Kidney (tissue), 14 donors: ENCODE measurements around the gene FUBP3. TPM values are rescaled to one million over a fixed set of nuclear protein-coding genes. Genes with fewer than 3 reads are reported as not detected.

Experiments
- DNase-seq, 5 donors: peaks; one replicate each; pipeline ENCODE4 v3.0.0-alpha.2; 2013 to 2020
- FAIRE-seq: peaks from 2 replicates; lab custom pipeline; 2012; peaks lifted over from hg19 to GRCh38; lab: Jason Lieb, UNC
- H3K27ac ChIP-seq, 2 donors: one replicate each; pipeline ENCODE4 v1.7.0; 2013; ENCODE audit warnings: low read depth in 2 of 2, low read length in 2 of 2, inconsistent platforms in 1 of 2
- H3K27me3 ChIP-seq: one replicate; pipeline ENCODE4 v1.7.1; 2013; ENCODE audit warnings: low read length, inconsistent platforms; ENCODE audit not compliant: control insufficient read depth, insufficient read depth
- H3K36me3 ChIP-seq, 3 donors: one replicate each; pipeline versions ENCODE4 v1.7.0 to v1.7.1; 2013; ENCODE audit warnings: low read length in 3 of 3, control low read depth in 1 of 3, inconsistent platforms in 1 of 3; ENCODE audit not compliant: insufficient read depth in 3 of 3, control insufficient read depth in 2 of 3
- H3K4me1 ChIP-seq, 3 donors: one replicate each; pipeline versions ENCODE4 v1.7.0 to v1.7.1; 2013; ENCODE audit warnings: low read length in 3 of 3, inconsistent platforms in 1 of 3, low read depth in 1 of 3; ENCODE audit not compliant: control insufficient read depth in 2 of 3, insufficient read depth in 2 of 3
- H3K4me3 ChIP-seq, 3 donors: one replicate each; pipeline versions ENCODE4 v1.7.0 to v1.8.1; 2013; ENCODE audit warnings: low read length in 3 of 3, control low read depth in 1 of 3, inconsistent platforms in 1 of 3
- H3K9ac ChIP-seq, 3 donors: one replicate each; pipeline versions ENCODE4 v1.7.0 to v1.7.1; 2013; ENCODE audit warnings: low read length in 3 of 3, control low read depth in 1 of 3, inconsistent platforms in 1 of 3
- H3K9me3 ChIP-seq, 3 donors: one replicate each; pipeline versions ENCODE4 v1.7.0 to v1.7.1; 2013; ENCODE audit warnings: low read length in 3 of 3, control low read depth in 1 of 3, inconsistent platforms in 1 of 3; ENCODE audit not compliant: control insufficient read depth in 2 of 3, insufficient read depth in 1 of 3
- CTCF ChIP-seq: IDR thresholded peaks from 3 replicates; pipeline ENCODE4 v1.5.1; 2012; ENCODE audit warnings: mild to moderate bottlenecking, moderate library complexity, borderline replicate concordance; ENCODE audit not compliant: insufficient read depth; ENCODE audit errors: extremely low read depth
- intact Hi-C: fragments of 100-400 bp; cut with DNase I; formaldehyde crosslinking; loops from one replicate; pipeline ENCODE4 v1.11.1; 2022
- polyA plus RNA-seq: library from polyadenylated mRNA; stranded (reverse); fragments of 350-450 nt; fragmentation: Illumina TruSeq; extraction: RNeasy Lipid Tissue Mini Kit (QIAGEN cat#74804); gene quantifications from one replicate; pipeline ENCODE4 v1.2.3, GENCODE V29; 2014; ENCODE audit warnings: low read depth, low replicate concordance; ENCODE audit not compliant: insufficient read depth
- total RNA-seq: library from RNA; stranded (reverse); fragmentation: NEBNext Ultra II Directional; extraction: Animal tissue kit (Norgen Biotek cat#: 25700); gene quantifications from one replicate; pipeline ENCODE4 v1.2.1, GENCODE V29; 2021
- donor health status: control.
- donor health status: control.
- donor health status: control.
- donor health status: control.
- donor health status: control.
- donor health status: DM: yes; HTN: yes; CAD: no.
- donor health status: Normal renal cell carcinoma (clear cell type).

Gene FUBP3
- total and polyA plus RNA-seq, 2 donors from 2014 or later: 19.4 to 44.1 TPM

GRCh38 chr9:130666393-130667119, 87.2 kb downstream of the FUBP3 start:
- FAIRE-seq (no peak), DNase-seq (peak in 1 of 5 donors; percentile 28)
- Histone ChIP-seq H3K9me3 (no peaks in the 10 kb centered on the region), H3K4me1 (peaks cover 0 to 3% (median 0%) of the 10 kb centered on the region in 3 donors), H3K9ac (no peak overlapping the region), H3K27ac (no peak overlapping the region), H3K27me3 (peaks cover 38% of the 10 kb centered on the region), H3K36me3 (no peaks in the 10 kb centered on the region), H3K4me3 (no peak overlapping the region)
- TF ChIP-seq CTCF: no peak
- intact Hi-C loops: no loop called here

- Histone ChIP-seq H3K9ac (no peak overlapping the region), H3K36me3 (no peaks in the 10 kb centered on the region), H3K9me3 (no peaks in the 10 kb centered on the region), H3K4me3 (no peak overlapping the region), H3K27ac (no peak overlapping the region), H3K27me3 (peaks cover 34% of the 10 kb centered on the region), H3K4me1 (peaks cover 0 to 3% (median 0%) of the 10 kb centered on the region in 3 donors)
- FAIRE-seq (no peak), DNase-seq (no peak)
- intact Hi-C loops: no loop called here
- TF ChIP-seq CTCF: no peak
Measured at GRCh38 chr9:130667120-130667435, 87.7 kb downstream of the FUBP3 start.

- no peak for DNase-seq
- FAIRE-seq: no peak
- Histone ChIP-seq H3K9me3 (no peaks in the 10 kb centered on the region), H3K4me3 (no peak overlapping the region), H3K36me3 (no peaks in the 10 kb centered on the region), H3K9ac (no peak overlapping the region), H3K27me3 (peaks cover 25% of the 10 kb centered on the region), H3K27ac (no peak overlapping the region), H3K4me1 (no peaks in the 10 kb centered on the region)
- intact Hi-C loops: no loop called here
- no peak for TF ChIP-seq CTCF
Measured at GRCh38 chr9:130668196-130668595, 88.8 kb downstream of the FUBP3 start.

GRCh38 chr9:130668659-130669058, 89.3 kb downstream of the FUBP3 start:
- Histone ChIP-seq H3K27ac (no peak overlapping the region), H3K27me3 (peaks cover 25% of the 10 kb centered on the region), H3K4me1 (no peaks in the 10 kb centered on the region), H3K4me3 (no peak overlapping the region), H3K9ac (no peak overlapping the region), H3K36me3 (no peaks in the 10 kb centered on the region), H3K9me3 (no peaks in the 10 kb centered on the region)
- TF ChIP-seq CTCF: no peak
- intact Hi-C loops: no loop called here
- no peak for DNase-seq
- no peak for FAIRE-seq
